Measurements from ENCODE around the gene CIDEB.

The CIDEB gene

GRCh38 chr14:24310265-24310645, 2.5 kb upstream of the CIDEB start:
- in situ Hi-C loops (cut with MboI; ENCODE audit: low sequenced_read_pairs, unreplicated experiment), result no loop called here
- TF ChIP-seq CTCF (IDR thresholded peaks at IDR 0.05; ENCODE audit: borderline replicate concordance, control extremely low read depth, extremely low read depth, insufficient read depth, missing control alignments), result no peak
- no peak for DNase-seq (ENCODE audit: low spot score)

- no peak for DNase-seq (ENCODE audit: low spot score)
- in situ Hi-C loops (cut with MboI; ENCODE audit: low sequenced_read_pairs, unreplicated experiment), result no loop called here
- TF ChIP-seq CTCF (IDR thresholded peaks at IDR 0.05; ENCODE audit: borderline replicate concordance, control extremely low read depth, extremely low read depth, insufficient read depth, missing control alignments), result no peak
Measured at GRCh38 chr14:24309538-24310264, 1.9 kb upstream of the CIDEB start, which contains the start of gene LTB4R2. Gene LTB4R2 (plus strand): TSS chr14:24310140. CDS start chr14:24310665, 525 bp downstream.

- in situ Hi-C loops (cut with MboI; ENCODE audit: low sequenced_read_pairs, unreplicated experiment), result no loop called here
- DNase-seq (ENCODE audit: low spot score), result no peak
- TF ChIP-seq CTCF (IDR thresholded peaks at IDR 0.05; ENCODE audit: borderline replicate concordance, control extremely low read depth, extremely low read depth, insufficient read depth, missing control alignments), result no peak
Measured at GRCh38 chr14:24308342-24309124, 756 bp upstream of the CIDEB start.

GRCh38 chr14:24307156-24307574, 612 bp downstream of the CIDEB start:
- in situ Hi-C loops (cut with MboI; ENCODE audit: low sequenced_read_pairs, unreplicated experiment), result no loop called here
- TF ChIP-seq CTCF (IDR thresholded peaks at IDR 0.05; ENCODE audit: borderline replicate concordance, control extremely low read depth, extremely low read depth, insufficient read depth, missing control alignments), result no peak

GRCh38 chr14:24304019-24304387, 3.8 kb downstream of the CIDEB start:
- DNase-seq (ENCODE audit: low spot score), result no peak
- in situ Hi-C loops (cut with MboI; ENCODE audit: low sequenced_read_pairs, unreplicated experiment), result no loop called here
- TF ChIP-seq CTCF (IDR thresholded peaks at IDR 0.05; ENCODE audit: borderline replicate concordance, control extremely low read depth, extremely low read depth, insufficient read depth, missing control alignments), result no peak

More at GRCh38 chr14:24307156-24307574, 612 bp downstream of the CIDEB start:
- DNase-seq (ENCODE audit: low spot score), result no peak

GRCh38 chr14:24300326-24300980, 7.3 kb downstream of the CIDEB start:
- in situ Hi-C loops (cut with MboI; ENCODE audit: low sequenced_read_pairs, unreplicated experiment), result no loop called here
- no peak for DNase-seq (ENCODE audit: low spot score)
- TF ChIP-seq CTCF (IDR thresholded peaks at IDR 0.05; ENCODE audit: borderline replicate concordance, control extremely low read depth, extremely low read depth, insufficient read depth, missing control alignments), result no peak

Measured in GM13976 (cell line).